Epithelial cell of prostate (primary cell): Measurements from ENCODE around the gene KDM2B.
A peak's percentile ranks its signal among the peaks of the same experiment; 100 is the strongest.
"Not testable (repeated sequence)": the region's sequence is repeated elsewhere in the genome, so short reads cannot be mapped to it uniquely, and the experiment has no call there.

Experiments
- DNase-seq: peaks from one replicate; pipeline ENCODE4 v3.0.0-alpha.2; 2011; ENCODE audit warnings: low read depth, low spot score
- H3K27ac ChIP-seq: fragments of 450-650 bp; 2 replicates; pipeline ENCODE4 v1.5.1; 2017; ENCODE audit warnings: mild to moderate bottlenecking

The KDM2B gene

GRCh38 chr12:121590476-121591143 is 9.8 kb upstream of the KDM2B start:
- peak overlapping the region; percentile 7 for H3K27ac ChIP-seq
- no peak for DNase-seq

DNA sequence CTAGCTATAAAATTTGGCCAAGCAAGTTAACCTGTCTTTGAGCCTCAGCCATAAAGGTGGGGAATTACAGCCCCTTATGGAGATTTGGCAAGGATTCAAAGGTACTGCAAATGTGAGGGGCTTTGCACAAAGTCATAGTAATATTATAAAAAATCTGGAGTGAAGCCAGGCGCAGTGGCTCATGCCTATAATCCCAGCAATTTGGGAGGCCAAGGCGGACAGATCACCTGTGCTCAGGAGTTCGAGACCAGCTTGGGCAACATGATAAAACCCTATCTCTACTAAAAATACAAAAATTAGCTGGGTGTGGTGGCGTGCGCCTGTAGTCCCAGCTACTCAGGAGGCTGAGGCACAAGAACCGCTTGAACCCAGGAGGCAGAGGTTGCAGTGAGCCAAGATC is 4.1 kb upstream of the KDM2B start:
- DNase-seq, H3K27ac ChIP-seq: not testable (repeated sequence)

DNA sequence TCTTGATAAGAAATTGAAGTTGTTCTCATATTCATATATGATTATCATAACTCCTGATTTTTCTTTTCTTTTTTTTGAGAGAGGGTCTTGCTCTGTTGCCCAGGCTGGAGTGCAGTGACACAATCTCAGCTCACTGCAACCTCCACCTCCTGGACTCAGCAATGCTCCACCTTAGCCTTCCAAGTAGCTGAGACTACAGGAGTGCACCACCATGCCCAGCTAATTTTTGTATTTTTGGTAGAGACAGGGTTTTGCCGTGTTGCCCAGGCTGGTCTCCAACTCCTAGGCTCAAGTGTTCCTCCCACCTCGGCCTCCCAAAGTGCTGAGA is 2.5 kb upstream of the KDM2B start:
- H3K27ac ChIP-seq = not testable (repeated sequence)

DNA sequence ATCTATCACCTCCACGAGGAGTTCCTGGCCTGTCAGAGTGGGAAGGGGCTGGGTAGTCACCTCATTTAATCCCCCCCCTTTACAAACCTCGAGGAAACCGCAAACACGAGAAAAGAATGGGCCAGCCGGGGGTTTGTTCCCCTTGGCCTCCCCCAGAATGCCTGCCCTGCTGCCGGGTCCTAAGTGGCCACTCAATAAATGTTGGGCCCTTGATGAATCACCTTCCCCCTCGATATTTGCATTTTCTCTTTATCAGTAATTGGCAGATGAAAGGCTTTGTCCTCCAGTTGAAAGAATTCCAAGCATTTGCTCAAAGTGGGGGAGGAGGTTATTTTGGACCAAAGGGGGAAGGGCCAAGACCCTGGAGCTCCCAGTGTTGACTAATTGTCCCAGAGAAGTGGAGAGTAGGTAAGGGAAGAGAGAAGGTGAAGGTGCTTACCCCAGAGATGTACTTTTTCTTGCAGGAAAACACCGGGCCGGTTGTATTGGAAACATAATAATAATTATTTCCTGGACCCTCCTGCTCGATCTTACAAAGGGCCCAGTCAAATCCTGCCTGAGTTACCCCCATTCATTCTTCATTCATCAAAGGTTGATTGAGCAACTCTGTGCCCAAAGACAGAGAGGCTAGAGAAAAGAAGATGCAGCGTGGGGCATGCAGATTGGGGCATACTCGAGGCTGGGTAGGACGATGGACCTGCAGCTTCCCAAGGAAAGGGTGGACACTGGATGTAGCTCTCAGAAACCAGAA is 1.9 kb upstream of the KDM2B start:
- no peak overlapping the region for H3K27ac ChIP-seq
- no peak for DNase-seq

More for the DNA sequence above, 2.5 kb upstream of the KDM2B start:
- DNase-seq = not testable (repeated sequence)

GRCh38 chr12:121581686-121582429 is 1.0 kb upstream of the KDM2B start:
- DNase-seq = no peak
- H3K27ac ChIP-seq = no peak overlapping the region

- no peak for DNase-seq
These were observed 598 bp downstream of the KDM2B start for GRCh38 chr12:121579981-121580868.

DNA sequence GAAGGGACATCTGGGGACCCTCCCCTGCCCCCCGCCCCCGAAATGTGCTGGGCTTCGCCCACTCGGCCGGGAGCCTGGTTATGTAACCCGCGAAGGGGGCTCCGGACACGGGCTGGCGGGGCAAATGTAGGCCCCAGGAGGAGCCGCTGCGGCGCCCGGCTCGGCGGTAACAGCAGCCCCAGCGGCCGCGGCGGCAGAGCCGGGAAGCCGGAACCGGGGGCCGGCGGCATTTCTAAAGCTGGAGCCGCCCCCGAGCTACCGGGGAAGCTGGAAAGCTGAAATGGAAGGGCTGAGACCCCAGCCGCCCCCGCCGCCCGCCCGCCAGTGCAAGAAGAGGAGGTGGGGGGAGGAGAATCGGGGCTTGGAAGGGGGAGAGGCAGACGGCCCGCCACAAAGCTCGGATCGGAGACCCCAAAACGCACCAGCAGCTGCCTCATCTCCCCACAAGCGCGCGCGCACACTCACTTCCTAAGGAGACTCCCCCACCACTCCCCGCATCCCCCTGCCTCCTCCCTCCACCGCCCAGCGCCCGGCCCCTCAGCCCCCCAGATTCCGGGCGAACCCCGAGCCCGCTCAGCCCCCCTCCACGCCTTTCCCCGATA is 1.5 kb downstream of the KDM2B start:
- DNase-seq = no peak

More at GRCh38 chr12:121579981-121580868, 598 bp downstream of the KDM2B start:
- H3K27ac ChIP-seq = peak overlapping the region; percentile 30

GRCh38 chr12:121578230-121579189 is 2.3 kb downstream of the KDM2B start:
- H3K27ac ChIP-seq = peak overlapping the region; percentile 94
- no peak for DNase-seq

More for the DNA sequence above, 1.5 kb downstream of the KDM2B start:
- H3K27ac ChIP-seq = no peak overlapping the region

GRCh38 chr12:121577443-121578180 is 3.2 kb downstream of the KDM2B start:
- DNase-seq = no peak
- peak overlapping the region; percentile 94 for H3K27ac ChIP-seq

GRCh38 chr12:121576851-121577391 is 3.9 kb downstream of the KDM2B start:
- H3K27ac ChIP-seq = peak overlapping the region; percentile 94
- DNase-seq = no peak

GRCh38 chr12:121575952-121576625 is 4.7 kb downstream of the KDM2B start:
- H3K27ac ChIP-seq = peak overlapping the region; percentile 94
- no peak for DNase-seq

DNA sequence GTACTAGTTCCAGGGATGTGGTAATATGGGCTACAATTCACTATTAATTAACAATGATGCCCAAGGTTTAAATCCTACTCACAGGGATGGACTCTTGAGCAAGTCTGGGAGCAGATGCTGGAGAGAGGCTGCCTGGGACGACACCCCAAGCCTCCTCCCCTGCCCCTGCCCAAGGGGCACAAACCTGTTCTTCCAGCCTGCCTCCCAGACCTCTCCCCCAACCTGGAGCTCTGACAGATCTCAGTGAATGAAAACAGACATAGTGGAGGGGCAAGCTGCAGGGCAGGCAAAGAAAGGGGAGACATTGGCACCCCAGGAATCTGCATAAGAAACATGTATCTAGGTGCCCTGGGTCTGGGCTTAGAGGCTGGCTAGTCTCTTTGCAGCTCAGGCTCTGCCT is 5.8 kb downstream of the KDM2B start:
- H3K27ac ChIP-seq = no peak overlapping the region
- DNase-seq = no peak

DNA sequence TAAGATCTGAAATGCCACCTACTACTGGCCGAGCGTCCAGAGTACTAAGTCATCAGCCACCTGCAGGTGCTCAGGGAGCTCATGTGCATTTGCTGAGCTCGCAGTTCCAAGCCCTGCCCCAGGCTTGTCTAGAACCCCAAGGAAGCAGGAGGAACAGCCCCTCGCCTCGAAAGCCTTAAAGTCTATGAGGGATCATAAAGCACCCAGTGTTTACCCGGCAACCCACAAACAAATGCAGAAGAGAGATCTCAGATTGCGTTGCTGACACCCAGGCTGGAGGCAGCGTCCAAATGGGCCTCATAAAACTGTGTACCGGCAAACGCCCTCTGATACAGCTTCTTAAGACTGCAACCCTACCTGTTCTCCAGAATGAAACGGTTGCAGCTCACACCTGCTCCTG is 6.8 kb downstream of the KDM2B start:
- no peak overlapping the region for H3K27ac ChIP-seq
- no peak for DNase-seq

- no peak for DNase-seq
- H3K27ac ChIP-seq = no peak overlapping the region
These were observed 8.9 kb downstream of the KDM2B start for GRCh38 chr12:121571920-121572319.

- DNase-seq = no peak
- H3K27ac ChIP-seq = no peak overlapping the region
These were observed 10.1 kb downstream of the KDM2B start for GRCh38 chr12:121570467-121571283.

DNA sequence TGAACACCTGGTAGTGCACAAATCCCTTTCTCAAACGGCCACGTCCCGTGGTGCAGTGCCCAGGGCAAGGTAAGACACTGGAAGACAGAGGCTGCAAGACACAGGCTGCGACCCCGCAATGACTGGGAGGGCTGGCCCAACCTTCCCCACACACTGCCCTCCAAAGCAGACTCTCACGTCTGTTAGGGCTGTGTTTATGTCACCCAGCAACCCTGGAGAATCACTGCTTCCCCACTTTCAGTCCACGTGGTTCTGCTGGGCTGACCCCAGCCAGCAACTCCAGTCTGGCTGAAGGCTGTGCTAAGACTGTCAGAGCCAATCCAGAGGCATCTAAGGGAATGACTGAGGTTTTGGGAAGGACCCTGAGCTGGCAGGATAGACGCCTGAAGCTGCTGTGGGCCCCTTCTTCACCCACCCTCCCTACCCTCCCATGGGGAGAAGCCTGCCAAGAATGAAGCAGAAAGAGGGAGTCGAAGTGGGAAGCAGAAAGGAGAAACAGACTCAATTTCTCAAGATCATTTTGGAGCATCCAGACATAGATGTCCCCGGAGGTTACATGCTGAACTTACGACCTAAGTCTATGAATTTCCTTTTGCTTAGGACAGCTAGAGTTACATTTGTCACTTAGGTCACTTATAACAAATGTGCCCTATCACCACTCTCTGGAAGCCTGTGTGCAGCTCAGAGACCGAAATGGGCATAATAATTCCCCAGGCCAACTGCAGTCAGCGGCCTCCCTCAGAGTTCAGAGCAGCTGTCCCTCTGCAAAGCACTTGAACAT is 11.7 kb downstream of the KDM2B start:
- no peak for DNase-seq
- H3K27ac ChIP-seq = no peak overlapping the region
